Neural cell (in vitro differentiated cells): ENCODE results near the gene LRIT1. TPM values are rescaled to one million over a fixed set of nuclear protein-coding genes. Genes with fewer than 3 reads are reported as not detected.

Source experiments
- H2AFZ ChIP-seq: fragments of 200-600, 300-800 bp; sonication (generic), shearing (Covaris generic); 2 replicates; pipeline ENCODE4 v1.6.0; 2014; ENCODE audit warnings: low read depth, mild to moderate bottlenecking, antibody characterized with exemption, low read length, moderate library complexity
- H3F3A ChIP-seq: fragments of 200-600 bp; shearing (Covaris generic); 2 replicates; pipeline ENCODE4 v1.6.1; 2016; ENCODE audit warnings: mild to moderate bottlenecking, moderate library complexity, mixed read lengths, antibody characterized with exemption, low read length; ENCODE audit not compliant: insufficient read depth, poor library complexity, severe bottlenecking
- H3K27ac ChIP-seq: fragments of 200-600, 300-800 bp; sonication (generic), shearing (Covaris generic); 2 replicates; pipeline ENCODE4 v1.5.1; 2014; ENCODE audit warnings: mild to moderate bottlenecking, low read length, moderate library complexity
- H3K27me3 ChIP-seq: fragments of 300-800, 200-600 bp; sonication (generic), shearing (Covaris generic); 2 replicates; pipeline ENCODE4 v1.6.0; 2014; ENCODE audit warnings: mild to moderate bottlenecking, low read depth, low read length, moderate library complexity; ENCODE audit not compliant: insufficient read depth
- H3K36me3 ChIP-seq: fragments of 300-800, 200-600 bp; sonication (generic), shearing (Covaris generic); 2 replicates; pipeline ENCODE4 v1.5.1; 2014; ENCODE audit warnings: mild to moderate bottlenecking, antibody characterized with exemption, low read length, moderate library complexity; ENCODE audit not compliant: insufficient read depth
- H3K4me2 ChIP-seq: fragments of 300-800, 200-600 bp; sonication (generic), shearing (Covaris generic); 2 replicates; pipeline ENCODE4 v1.6.0; 2014; ENCODE audit warnings: mild to moderate bottlenecking, low read length
- H3K4me3 ChIP-seq: fragments of 300-800, 200-600 bp; sonication (generic), shearing (Covaris generic); 2 replicates; pipeline ENCODE4 v1.5.1; 2014; ENCODE audit warnings: mild to moderate bottlenecking, low read length, moderate library complexity
- H3K79me2 ChIP-seq: fragments of 200-600 bp; shearing (Covaris generic); replicated peaks from 2 replicates; pipeline ENCODE4 v1.6.0; 2014; ENCODE audit warnings: mild to moderate bottlenecking, low read length, moderate library complexity; ENCODE audit not compliant: insufficient read depth
- H3K9ac ChIP-seq: fragments of 300-800, 200-600 bp; sonication (generic), shearing (Covaris generic); 2 replicates; pipeline ENCODE4 v1.6.1; 2016; ENCODE audit warnings: mild to moderate bottlenecking, low read length, mixed read lengths
- H3K9me2 ChIP-seq: fragments of 200-600 bp; shearing (Covaris generic); 2 replicates; pipeline ENCODE4 v1.6.1; 2016; ENCODE audit warnings: mild to moderate bottlenecking, low read length, mixed read lengths; ENCODE audit not compliant: insufficient read depth
- H3K9me3 ChIP-seq: fragments of 200-600, 300-800 bp; sonication (generic), shearing (Covaris generic); 2 replicates; pipeline ENCODE4 v1.6.1; 2016; ENCODE audit warnings: mild to moderate bottlenecking, mixed run types, low read length, moderate library complexity, mixed read lengths
- H4K20me1 ChIP-seq: fragments of 200-600 bp; shearing (Covaris generic); 2 replicates; pipeline ENCODE4 v1.6.1; 2016; ENCODE audit warnings: mild to moderate bottlenecking, mixed run types; ENCODE audit not compliant: insufficient read depth
- EZH2 ChIP-seq: fragments of 200-600, 300-800 bp; shearing (Covaris generic), sonication (generic); IDR thresholded peaks from 2 replicates; pipeline ENCODE4 v1.6.1; 2014; ENCODE audit warnings: antibody characterized with exemption, low read length, borderline replicate concordance, mild to moderate bottlenecking; ENCODE audit not compliant: insufficient read depth, poor library complexity, severe bottlenecking
- MXI1 ChIP-seq: fragments of 450-650 bp; conservative IDR thresholded peaks from 2 replicates; pipeline ENCODE4 v1.6.1; 2014; ENCODE audit warnings: antibody characterized with exemption, mild to moderate bottlenecking; ENCODE audit not compliant: poor library complexity, severe bottlenecking
- RAD21 ChIP-seq: fragments of 450-650 bp; conservative IDR thresholded peaks from 2 replicates; pipeline ENCODE4 v1.6.1; 2014; ENCODE audit warnings: antibody characterized with exemption, mild to moderate bottlenecking, moderate library complexity
- SMC3 ChIP-seq: fragments of 450-650 bp; conservative IDR thresholded peaks from 2 replicates; pipeline ENCODE4 v1.6.1; 2014; ENCODE audit warnings: antibody characterized with exemption, mild to moderate bottlenecking, moderate library complexity; ENCODE audit not compliant: poor library complexity
- polyA plus RNA-seq: library from polyadenylated mRNA; depleted of rRNA; stranded (reverse); fragments of >200 nt; gene quantifications from 2 replicates; pipeline ENCODE4 v1.2.3, GENCODE V29; 2014
- TF ChIP-seq, protein P1 (sequence below): fragments of 450-650 bp; IDR thresholded peaks from 2 replicates; pipeline ENCODE4 v1.5.1; 2014; ENCODE audit warnings: antibody characterized with exemption, mild to moderate bottlenecking, moderate library complexity; ENCODE audit not compliant: poor library complexity, severe bottlenecking
- TF ChIP-seq, protein P2 (sequence below): IDR thresholded peaks from 2 replicates; pipeline ENCODE4 v1.6.1; 2012; ENCODE audit warnings: borderline replicate concordance

LRIT1 gene
- polyA plus RNA-seq, 1 donor from 2014 or later, result not detected

DNA sequence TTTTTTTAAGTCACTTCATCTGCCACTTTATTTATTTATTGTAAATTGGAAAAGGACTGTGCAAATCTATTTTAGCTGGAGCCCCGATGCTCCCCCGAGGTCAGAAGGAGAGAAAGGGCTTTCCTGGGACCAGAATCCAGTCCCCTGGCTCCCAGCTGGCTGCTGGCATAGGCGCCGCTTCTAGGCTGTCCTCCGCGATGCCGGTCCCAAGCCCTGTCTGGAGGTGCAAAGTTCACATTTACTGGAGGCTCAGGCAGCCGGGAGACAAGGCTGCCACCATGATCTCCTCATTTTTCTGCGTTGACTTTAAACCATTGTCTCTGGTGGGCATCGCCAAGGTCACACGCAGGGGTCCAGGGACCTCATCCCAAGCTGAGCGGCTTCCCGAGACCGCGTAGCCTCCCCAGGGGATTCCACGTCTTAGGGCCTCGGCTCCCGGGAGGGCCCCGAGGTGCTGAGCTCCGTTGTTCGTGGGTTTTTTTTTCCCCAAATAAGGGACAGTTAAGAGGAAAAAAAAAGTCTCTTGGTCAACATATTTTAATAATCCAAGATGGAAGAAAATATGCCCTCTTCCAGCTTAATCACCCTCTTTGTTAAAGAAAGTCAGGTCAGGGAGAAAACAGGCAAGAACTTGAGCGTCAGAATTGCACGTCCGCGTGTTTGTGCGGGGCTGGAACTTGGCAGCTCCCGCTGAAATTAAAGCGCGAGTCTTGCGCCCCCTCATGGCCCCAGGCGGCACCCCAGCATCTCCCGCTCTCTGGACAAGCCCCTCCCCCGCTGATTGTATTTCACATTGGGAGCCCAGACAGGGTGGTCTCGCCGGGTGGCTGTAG lies 15.4 kb upstream of the LRIT1 start:
- Histone ChIP-seq H3F3A (no peaks in the 10 kb centered on the region), H3K9me2 (no peaks in the 10 kb centered on the region), H4K20me1 (no peaks in the 10 kb centered on the region), H3K9me3 (no peaks in the 10 kb centered on the region), H3K79me2 (no peaks in the 10 kb centered on the region), H2AFZ (no peak overlapping the region), H3K27ac (no peak overlapping the region), H3K4me3 (no peak overlapping the region), H3K9ac (no peak overlapping the region), H3K4me2 (no peak overlapping the region), H3K36me3 (no peaks in the 10 kb centered on the region), H3K27me3 (no peaks in the 10 kb centered on the region)
- TF ChIP-seq, protein P1, sequence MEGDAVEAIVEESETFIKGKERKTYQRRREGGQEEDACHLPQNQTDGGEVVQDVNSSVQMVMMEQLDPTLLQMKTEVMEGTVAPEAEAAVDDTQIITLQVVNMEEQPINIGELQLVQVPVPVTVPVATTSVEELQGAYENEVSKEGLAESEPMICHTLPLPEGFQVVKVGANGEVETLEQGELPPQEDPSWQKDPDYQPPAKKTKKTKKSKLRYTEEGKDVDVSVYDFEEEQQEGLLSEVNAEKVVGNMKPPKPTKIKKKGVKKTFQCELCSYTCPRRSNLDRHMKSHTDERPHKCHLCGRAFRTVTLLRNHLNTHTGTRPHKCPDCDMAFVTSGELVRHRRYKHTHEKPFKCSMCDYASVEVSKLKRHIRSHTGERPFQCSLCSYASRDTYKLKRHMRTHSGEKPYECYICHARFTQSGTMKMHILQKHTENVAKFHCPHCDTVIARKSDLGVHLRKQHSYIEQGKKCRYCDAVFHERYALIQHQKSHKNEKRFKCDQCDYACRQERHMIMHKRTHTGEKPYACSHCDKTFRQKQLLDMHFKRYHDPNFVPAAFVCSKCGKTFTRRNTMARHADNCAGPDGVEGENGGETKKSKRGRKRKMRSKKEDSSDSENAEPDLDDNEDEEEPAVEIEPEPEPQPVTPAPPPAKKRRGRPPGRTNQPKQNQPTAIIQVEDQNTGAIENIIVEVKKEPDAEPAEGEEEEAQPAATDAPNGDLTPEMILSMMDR, result no peak
- TF ChIP-seq MXI1 (no peak), RAD21 (no peak), SMC3 (no peak)
- TF ChIP-seq, protein P2, sequence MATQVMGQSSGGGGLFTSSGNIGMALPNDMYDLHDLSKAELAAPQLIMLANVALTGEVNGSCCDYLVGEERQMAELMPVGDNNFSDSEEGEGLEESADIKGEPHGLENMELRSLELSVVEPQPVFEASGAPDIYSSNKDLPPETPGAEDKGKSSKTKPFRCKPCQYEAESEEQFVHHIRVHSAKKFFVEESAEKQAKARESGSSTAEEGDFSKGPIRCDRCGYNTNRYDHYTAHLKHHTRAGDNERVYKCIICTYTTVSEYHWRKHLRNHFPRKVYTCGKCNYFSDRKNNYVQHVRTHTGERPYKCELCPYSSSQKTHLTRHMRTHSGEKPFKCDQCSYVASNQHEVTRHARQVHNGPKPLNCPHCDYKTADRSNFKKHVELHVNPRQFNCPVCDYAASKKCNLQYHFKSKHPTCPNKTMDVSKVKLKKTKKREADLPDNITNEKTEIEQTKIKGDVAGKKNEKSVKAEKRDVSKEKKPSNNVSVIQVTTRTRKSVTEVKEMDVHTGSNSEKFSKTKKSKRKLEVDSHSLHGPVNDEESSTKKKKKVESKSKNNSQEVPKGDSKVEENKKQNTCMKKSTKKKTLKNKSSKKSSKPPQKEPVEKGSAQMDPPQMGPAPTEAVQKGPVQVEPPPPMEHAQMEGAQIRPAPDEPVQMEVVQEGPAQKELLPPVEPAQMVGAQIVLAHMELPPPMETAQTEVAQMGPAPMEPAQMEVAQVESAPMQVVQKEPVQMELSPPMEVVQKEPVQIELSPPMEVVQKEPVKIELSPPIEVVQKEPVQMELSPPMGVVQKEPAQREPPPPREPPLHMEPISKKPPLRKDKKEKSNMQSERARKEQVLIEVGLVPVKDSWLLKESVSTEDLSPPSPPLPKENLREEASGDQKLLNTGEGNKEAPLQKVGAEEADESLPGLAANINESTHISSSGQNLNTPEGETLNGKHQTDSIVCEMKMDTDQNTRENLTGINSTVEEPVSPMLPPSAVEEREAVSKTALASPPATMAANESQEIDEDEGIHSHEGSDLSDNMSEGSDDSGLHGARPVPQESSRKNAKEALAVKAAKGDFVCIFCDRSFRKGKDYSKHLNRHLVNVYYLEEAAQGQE, result no peak

DNA sequence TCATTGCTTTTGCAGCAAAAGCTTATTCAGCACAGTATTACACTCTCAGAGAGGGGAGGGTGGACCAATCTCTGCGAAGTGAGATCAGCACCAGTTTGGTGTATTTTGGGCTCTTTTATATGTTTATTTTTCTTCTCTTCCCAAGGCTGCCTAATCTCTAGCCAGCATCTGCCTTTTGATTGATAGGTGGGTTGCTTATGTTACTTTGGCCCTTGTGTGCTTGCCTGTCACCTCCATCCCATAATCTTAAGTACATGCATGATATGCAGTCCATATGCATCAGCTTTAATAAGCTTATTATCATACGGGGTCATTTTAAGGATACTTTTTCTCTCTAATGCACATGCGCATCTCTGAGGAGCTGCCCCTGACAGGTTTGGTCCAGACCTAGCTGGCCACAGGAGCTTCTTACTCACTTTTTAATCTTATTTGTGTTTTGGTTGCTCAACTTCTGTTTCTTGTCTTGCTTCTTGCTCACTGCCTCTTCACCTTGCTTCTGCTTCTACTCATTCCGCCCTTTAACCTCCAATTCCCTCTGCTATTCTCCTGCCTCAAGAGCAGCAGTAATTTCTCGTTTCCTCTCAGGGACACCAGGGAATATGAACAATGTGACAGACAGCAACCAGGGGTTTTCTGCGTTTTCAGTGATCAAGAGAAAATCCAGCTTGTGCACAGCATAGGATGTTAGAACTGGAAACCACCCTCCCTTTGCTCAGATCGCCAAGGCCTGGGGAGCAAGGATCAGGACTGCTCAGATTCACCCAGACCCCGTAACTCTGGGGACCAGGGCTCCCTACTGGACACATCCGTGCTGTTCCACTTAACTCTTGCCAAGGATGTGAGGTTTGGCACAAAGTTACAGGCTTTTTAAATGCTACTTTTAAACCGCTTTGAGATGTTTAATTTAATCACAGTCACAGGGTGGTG lies 13.5 kb upstream of the LRIT1 start:
- TF ChIP-seq, protein P2, result no peak
- TF ChIP-seq EZH2 (no peak), SMC3 (no peak)
- Histone ChIP-seq H3K36me3 (no peaks in the 10 kb centered on the region), H2AFZ (no peak overlapping the region)

More for the DNA sequence above, 13.5 kb upstream of the LRIT1 start:
- Histone ChIP-seq H3K79me2 (no peaks in the 10 kb centered on the region), H3K9me2 (no peaks in the 10 kb centered on the region), H3K27me3 (no peaks in the 10 kb centered on the region), H3K4me2 (peak overlapping the region; percentile 26), H4K20me1 (no peaks in the 10 kb centered on the region), H3K9ac (no peak overlapping the region), H3F3A (no peaks in the 10 kb centered on the region), H3K27ac (no peak overlapping the region), H3K4me3 (no peak overlapping the region), H3K9me3 (no peaks in the 10 kb centered on the region)
